Neural progenitor cell (in vitro differentiated cells): ENCODE measurements around the gene COPS9.

Experiments
- EZH2 ChIP-seq: fragments of 200-600 bp; sonication (generic); IDR thresholded peaks from 2 replicates; pipeline ENCODE4 v1.6.1; 2017; ENCODE audit warnings: antibody characterized with exemption, mild to moderate bottlenecking, moderate library complexity
- EZH2phosphoT487 ChIP-seq: fragments of 200-600 bp; sonication (generic); IDR thresholded peaks from 2 replicates; pipeline ENCODE4 v1.6.1; 2017; ENCODE audit warnings: antibody characterized with exemption
- TF ChIP-seq, protein P1 (sequence below): fragments of 200-600 bp; sonication (generic); IDR thresholded peaks from 2 replicates; pipeline ENCODE4 v1.5.1; 2017; ENCODE audit warnings: antibody characterized with exemption, mild to moderate bottlenecking

DNA sequence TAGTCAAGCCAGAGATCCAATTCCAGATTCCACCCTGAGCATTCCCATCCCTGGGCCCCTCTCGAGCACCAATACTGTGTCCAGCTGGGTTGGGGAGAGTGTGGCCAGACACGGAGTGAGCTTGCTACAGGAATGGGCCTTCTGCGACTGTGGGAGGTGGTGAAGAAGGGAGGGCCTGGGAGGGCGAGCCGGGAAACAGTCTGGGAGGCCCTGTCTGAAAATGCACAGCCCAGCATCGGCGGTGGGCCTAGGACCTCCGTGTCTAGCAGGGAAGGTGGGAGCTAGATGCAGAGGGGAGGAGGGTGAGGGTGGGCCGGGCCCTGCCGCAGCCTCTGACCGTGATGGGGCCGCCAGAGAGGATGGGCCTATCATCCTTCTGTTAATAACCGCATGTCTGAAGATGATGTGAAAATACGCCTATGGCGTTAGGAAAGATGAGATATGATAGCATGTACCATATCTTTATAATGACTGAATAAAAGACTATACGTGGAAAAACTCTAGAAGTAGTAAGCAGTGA lies 6.2 kb upstream of the COPS9 start:
- TF ChIP-seq, protein P1, sequence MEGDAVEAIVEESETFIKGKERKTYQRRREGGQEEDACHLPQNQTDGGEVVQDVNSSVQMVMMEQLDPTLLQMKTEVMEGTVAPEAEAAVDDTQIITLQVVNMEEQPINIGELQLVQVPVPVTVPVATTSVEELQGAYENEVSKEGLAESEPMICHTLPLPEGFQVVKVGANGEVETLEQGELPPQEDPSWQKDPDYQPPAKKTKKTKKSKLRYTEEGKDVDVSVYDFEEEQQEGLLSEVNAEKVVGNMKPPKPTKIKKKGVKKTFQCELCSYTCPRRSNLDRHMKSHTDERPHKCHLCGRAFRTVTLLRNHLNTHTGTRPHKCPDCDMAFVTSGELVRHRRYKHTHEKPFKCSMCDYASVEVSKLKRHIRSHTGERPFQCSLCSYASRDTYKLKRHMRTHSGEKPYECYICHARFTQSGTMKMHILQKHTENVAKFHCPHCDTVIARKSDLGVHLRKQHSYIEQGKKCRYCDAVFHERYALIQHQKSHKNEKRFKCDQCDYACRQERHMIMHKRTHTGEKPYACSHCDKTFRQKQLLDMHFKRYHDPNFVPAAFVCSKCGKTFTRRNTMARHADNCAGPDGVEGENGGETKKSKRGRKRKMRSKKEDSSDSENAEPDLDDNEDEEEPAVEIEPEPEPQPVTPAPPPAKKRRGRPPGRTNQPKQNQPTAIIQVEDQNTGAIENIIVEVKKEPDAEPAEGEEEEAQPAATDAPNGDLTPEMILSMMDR, result no peak
- TF ChIP-seq EZH2, result no peak
- no peak for TF ChIP-seq EZH2phosphoT487
